Testis (tissue), 3 donors: ENCODE results near the gene IL1RAPL1. TPM values are rescaled to one million over a fixed set of nuclear protein-coding genes. Genes with fewer than 3 reads are reported as not detected.

Source experiments
- DNase-seq: peaks from one replicate; pipeline ENCODE4 v3.0.0-alpha.2; 2019
- H3K27ac ChIP-seq, 2 donors: fragments of 200-600 bp; sonication (generic); one replicate each; pipeline ENCODE4 v1.5.1; 2019
- H3K27me3 ChIP-seq: fragments of 200-600 bp; sonication (generic); one replicate; pipeline ENCODE4 v1.5.1; 2019
- H3K36me3 ChIP-seq: fragments of 200-600 bp; sonication (generic); one replicate; pipeline ENCODE4 v1.5.1; 2017; ENCODE audit warnings: low read depth; ENCODE audit errors: missing control alignments
- H3K4me1 ChIP-seq: fragments of 200-600 bp; sonication (generic); one replicate; pipeline ENCODE4 v1.5.1; 2019
- H3K4me3 ChIP-seq, 2 donors: fragments of 200-600 bp; sonication (generic); one replicate each; pipeline ENCODE4 v1.5.1; 2017 to 2019
- H3K9me3 ChIP-seq: fragments of 200-600 bp; sonication (generic); one replicate; pipeline ENCODE4 v1.5.1; 2017
- POLR2A ChIP-seq: fragments of 450-650 bp; IDR thresholded peaks from one replicate; pipeline ENCODE4 v1.6.1; 2017; ENCODE audit warnings: antibody characterized with exemption, mild to moderate bottlenecking, moderate library complexity
- WGBS, 2 donors: methylation state at CpG; one replicate each; pipeline ENCODE4 v1.1.5; 2018; 5-methylcytosine and 5-hydroxymethylcytosine counted together
- intact Hi-C: fragments of 100-400 bp; cut with DNase I; formaldehyde crosslinking; loops from one replicate; pipeline ENCODE4 v1.15.1; 2023; ENCODE audit warnings: low total_unique reads
- polyA plus RNA-seq: library from polyadenylated mRNA; stranded (reverse); fragments of 350-450 nt; fragmentation: Illumina TruSeq; extraction: RNeasy Lipid Tissue Mini Kit (QIAGEN cat#74804); gene quantifications from one replicate; pipeline ENCODE4 v1.2.3, GENCODE V29; 2014; ENCODE audit warnings: low read depth, low replicate concordance; ENCODE audit not compliant: insufficient read depth
- total RNA-seq, 2 donors: library from RNA; depleted of rRNA; stranded (reverse); fragments of >200 nt; gene quantifications; one replicate each; pipeline ENCODE4 v1.2.3, GENCODE V29; 2016
- TF ChIP-seq, protein P1 (sequence below), 3 experiments: fragments of 450-650 bp in 2 of 3; fragments of 200-600 bp in 1 of 3; sonication (generic) in 1 of 3; IDR thresholded peaks; one replicate each; pipeline ENCODE4 v1.5.1; 2016 to 2019; ENCODE audit warnings: antibody characterized with exemption in 3 of 3, mild to moderate bottlenecking in 2 of 3, moderate library complexity in 1 of 3

The IL1RAPL1 gene
- total and polyA plus RNA-seq, 3 donors from 2014 or later: 0.13 to 0.94 (median 0.93) TPM

DNA sequence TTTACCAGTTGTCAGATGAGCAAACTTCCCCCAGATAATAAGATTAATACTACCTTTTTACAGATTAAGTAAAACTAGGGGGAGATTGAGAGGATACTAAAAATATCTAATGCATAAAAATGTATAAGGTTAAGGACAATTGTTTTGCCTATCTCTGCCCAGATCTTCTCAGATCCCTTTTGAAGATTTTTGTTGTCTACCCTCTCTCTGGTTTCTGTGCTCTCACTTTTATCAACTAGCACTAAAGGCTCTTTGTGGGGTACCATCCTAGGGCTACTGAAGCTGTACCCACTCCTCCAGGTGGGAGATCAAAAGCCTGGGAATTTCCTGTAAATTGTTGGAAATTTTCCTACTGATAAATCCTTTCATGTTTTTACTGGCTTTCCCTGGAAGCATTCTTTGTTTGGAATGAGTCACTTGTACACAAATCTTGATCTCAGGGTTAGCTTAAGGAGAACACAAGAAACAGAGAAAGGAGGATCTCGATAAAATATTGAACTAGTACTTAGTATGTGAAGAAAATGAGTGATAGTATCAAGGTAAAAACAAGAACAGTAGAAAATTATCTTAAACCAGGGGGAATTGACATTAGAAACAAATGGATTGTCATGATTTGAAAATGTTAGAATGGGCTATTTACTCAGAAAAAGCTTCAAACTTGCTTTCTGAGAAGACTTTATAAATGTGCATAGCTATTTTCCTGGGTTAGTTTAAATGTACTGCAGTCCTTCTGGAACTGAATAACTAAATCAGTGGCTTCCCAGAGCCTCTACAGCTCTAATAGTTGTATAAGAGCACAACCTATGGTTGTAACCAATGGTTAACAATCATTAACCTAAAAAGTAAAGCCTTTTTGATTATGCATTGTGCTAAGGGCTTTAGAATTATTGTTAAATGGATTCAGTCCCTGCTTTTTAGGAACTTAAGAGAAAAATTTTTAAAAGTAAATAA is 948.2 kb downstream of the IL1RAPL1 start:
- TF ChIP-seq POLR2A: no peak
- TF ChIP-seq, protein P1, sequence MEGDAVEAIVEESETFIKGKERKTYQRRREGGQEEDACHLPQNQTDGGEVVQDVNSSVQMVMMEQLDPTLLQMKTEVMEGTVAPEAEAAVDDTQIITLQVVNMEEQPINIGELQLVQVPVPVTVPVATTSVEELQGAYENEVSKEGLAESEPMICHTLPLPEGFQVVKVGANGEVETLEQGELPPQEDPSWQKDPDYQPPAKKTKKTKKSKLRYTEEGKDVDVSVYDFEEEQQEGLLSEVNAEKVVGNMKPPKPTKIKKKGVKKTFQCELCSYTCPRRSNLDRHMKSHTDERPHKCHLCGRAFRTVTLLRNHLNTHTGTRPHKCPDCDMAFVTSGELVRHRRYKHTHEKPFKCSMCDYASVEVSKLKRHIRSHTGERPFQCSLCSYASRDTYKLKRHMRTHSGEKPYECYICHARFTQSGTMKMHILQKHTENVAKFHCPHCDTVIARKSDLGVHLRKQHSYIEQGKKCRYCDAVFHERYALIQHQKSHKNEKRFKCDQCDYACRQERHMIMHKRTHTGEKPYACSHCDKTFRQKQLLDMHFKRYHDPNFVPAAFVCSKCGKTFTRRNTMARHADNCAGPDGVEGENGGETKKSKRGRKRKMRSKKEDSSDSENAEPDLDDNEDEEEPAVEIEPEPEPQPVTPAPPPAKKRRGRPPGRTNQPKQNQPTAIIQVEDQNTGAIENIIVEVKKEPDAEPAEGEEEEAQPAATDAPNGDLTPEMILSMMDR (IDR thresholded peaks at IDR 0.05): no peak
- WGBS, 2 donors: 53 to 67% methylated on average over 1 of the region's 1 CpG
- H3K4me3 ChIP-seq: no peak overlapping the region
- no peaks in the 10 kb centered on the region for H3K27me3 ChIP-seq
- H3K4me1 ChIP-seq: no peaks in the 10 kb centered on the region
- H3K27ac ChIP-seq: no peak overlapping the region
- intact Hi-C loops: no loop called here
- H3K9me3 ChIP-seq: no peaks in the 10 kb centered on the region
- no peaks in the 10 kb centered on the region for H3K36me3 ChIP-seq
- DNase-seq: no peak

DNA sequence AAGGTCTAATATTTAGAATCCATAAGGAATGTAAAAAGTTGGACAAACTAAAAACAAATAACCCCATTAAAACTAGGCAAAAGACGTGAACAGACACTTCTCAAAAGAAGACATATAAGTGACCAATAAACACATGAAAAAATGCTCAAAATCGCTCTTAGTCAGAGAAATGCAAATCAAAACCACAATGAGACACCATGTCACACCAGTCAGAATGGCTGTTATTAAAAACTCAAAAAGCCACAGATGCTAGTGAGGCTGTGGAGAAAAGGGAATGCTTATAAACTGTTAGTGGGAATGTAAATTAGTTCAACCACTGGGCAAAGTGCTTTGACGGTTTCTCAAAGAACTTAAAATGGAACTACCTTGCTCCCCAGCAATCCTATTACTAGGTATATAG is 953.8 kb downstream of the IL1RAPL1 start:
- 81 to 88% methylated on average over 3 of the region's 3 CpGs for WGBS, 2 donors
- H3K4me3 ChIP-seq: no peak overlapping the region

DNA sequence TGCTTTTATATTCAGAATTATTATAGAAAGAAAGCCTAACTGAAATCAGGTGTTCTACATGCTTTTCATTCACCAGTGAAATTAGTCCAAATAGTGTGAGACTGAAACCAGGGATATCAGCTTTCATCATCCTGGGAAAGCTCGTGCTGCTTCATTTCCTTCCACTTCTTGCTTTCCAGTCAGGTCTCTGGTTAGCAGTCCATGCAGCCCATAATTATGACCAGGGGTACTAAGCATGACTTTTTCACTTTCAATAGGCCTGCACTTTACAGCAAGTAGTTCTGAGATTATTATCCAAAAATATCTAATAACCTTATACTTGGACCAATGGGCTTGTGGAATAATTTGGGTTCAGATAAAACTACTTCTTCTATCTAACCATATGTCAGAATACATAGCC is 954.9 kb downstream of the IL1RAPL1 start:
- 38 to 63% methylated on average over 1 of the region's 1 CpG for WGBS, 2 donors
- H3K9me3 ChIP-seq: no peaks in the 10 kb centered on the region
- no peaks in the 10 kb centered on the region for H3K27me3 ChIP-seq
- no peak overlapping the region for H3K4me3 ChIP-seq
- H3K36me3 ChIP-seq: no peaks in the 10 kb centered on the region
- no peak overlapping the region for H3K27ac ChIP-seq
- intact Hi-C loops: no loop called here
- TF ChIP-seq, protein P1 (IDR thresholded peaks at IDR 0.05): no peak
- TF ChIP-seq POLR2A: no peak
- no peak for DNase-seq
- H3K4me1 ChIP-seq: no peaks in the 10 kb centered on the region

More for the DNA sequence above, 953.8 kb downstream of the IL1RAPL1 start:
- TF ChIP-seq, protein P1 (IDR thresholded peaks at IDR 0.05): no peak
- H3K9me3 ChIP-seq: no peaks in the 10 kb centered on the region
- H3K36me3 ChIP-seq: no peaks in the 10 kb centered on the region
- no peaks in the 10 kb centered on the region for H3K27me3 ChIP-seq
- H3K4me1 ChIP-seq: no peaks in the 10 kb centered on the region
- DNase-seq: no peak
- intact Hi-C loops: no loop called here
- H3K27ac ChIP-seq: no peak overlapping the region

DNA sequence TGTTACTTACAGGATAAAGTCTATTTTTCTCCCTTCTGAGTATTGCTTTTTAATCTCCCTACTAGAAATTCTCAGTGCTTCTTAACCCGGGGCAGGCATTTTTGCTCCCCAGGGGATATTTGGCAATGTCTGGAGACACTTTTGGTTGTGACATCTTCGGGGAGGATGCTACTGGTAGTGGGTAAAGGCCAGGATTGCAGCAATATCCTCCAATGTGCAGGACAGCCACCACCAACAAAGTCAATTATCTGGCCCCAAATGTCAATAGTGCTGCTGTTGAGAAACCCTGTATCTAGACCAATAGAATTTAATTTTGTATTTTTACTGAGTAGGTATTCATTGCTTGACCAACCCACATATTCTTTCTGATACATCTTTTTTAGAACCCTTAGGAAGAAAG is 958.6 kb downstream of the IL1RAPL1 start:
- Histone ChIP-seq H3K4me3 (no peak overlapping the region), H3K27ac (no peak overlapping the region), H3K4me1 (no peaks in the 10 kb centered on the region), H3K36me3 (no peaks in the 10 kb centered on the region), H3K27me3 (no peaks in the 10 kb centered on the region), H3K9me3 (no peaks in the 10 kb centered on the region)
- intact Hi-C loops: no loop called here
- WGBS, 2 donors: 77 to 90% methylated on average over 2 of the region's 2 CpGs
- no peak for DNase-seq
- no peak for TF ChIP-seq POLR2A
- TF ChIP-seq, protein P1 (IDR thresholded peaks at IDR 0.05): no peak
